WTC11 (cell line): ENCODE data around the gene UNC93B1.

Experiments
- AFF4 ChIP-seq: sonication (generic); formaldehyde crosslinking; IDR thresholded peaks from 2 replicates; pipeline ENCODE4 v1.8.1; 2023; ENCODE audit warnings: mild to moderate bottlenecking, missing genetic modification reagents, borderline replicate concordance
- AR ChIP-seq: fragments of 250-450 bp; sonication (Bioruptor Pico); IDR thresholded peaks from 2 replicates; pipeline ENCODE4 v1.9.0; 2021; ENCODE audit warnings: mild to moderate bottlenecking
- CTCF ChIP-seq: fragments of 200-600 bp; IDR thresholded peaks from 2 replicates; pipeline ENCODE4 v1.8.0; 2022; ENCODE audit warnings: antibody characterized with exemption
- FOXJ3 ChIP-seq: sonication (generic); formaldehyde crosslinking; IDR thresholded peaks from 2 replicates; pipeline ENCODE4 v1.9.0; 2021; ENCODE audit warnings: missing genetic modification reagents, mild to moderate bottlenecking, borderline replicate concordance
- IRF1 ChIP-seq: sonication (generic); formaldehyde crosslinking; IDR thresholded peaks from 2 replicates; pipeline ENCODE4 v1.8.0; 2023; ENCODE audit warnings: missing genetic modification reagents
- MLX ChIP-seq: sonication (generic); formaldehyde crosslinking; IDR thresholded peaks from 2 replicates; pipeline ENCODE4 v1.8.1; 2023; ENCODE audit warnings: mild to moderate bottlenecking, missing genetic modification reagents, moderate library complexity
- MYBL2 ChIP-seq: sonication (generic); formaldehyde crosslinking; IDR thresholded peaks from 2 replicates; pipeline ENCODE4 v1.8.1; 2023; ENCODE audit warnings: mild to moderate bottlenecking, moderate library complexity, missing genetic modification reagents
- SP1 ChIP-seq: sonication (generic); formaldehyde crosslinking; conservative IDR thresholded peaks from 2 replicates; pipeline ENCODE4 v1.8.1; 2022; ENCODE audit warnings: missing genetic modification reagents
- USF1 ChIP-seq: sonication (generic); formaldehyde crosslinking; IDR thresholded peaks from 2 replicates; pipeline ENCODE4 v1.8.0; 2022; ENCODE audit warnings: mild to moderate bottlenecking, missing genetic modification reagents

GRCh38 chr11:68012843-68013610 lies 9.1 kb upstream of the UNC93B1 start:
- TF ChIP-seq IRF1 (CRISPR knock-in tag) (no peak), FOXJ3 (CRISPR knock-in tag) (no peak), MLX (CRISPR knock-in tag) (no peak), CTCF (no peak), MYBL2 (CRISPR knock-in tag) (no peak), SP1 (no peak), AFF4 (CRISPR knock-in tag) (no peak), AR (CRISPR knock-in tag) (no peak), USF1 (CRISPR knock-in tag) (no peak)
